Panc1 (cell line): ENCODE measurements around the gene RSRC2. TPM values are rescaled to one million over a fixed set of nuclear protein-coding genes. Genes with fewer than 3 reads are reported as not detected.

Source experiments
- ATAC-seq: fragments of 200-7000 bp; cut with Tn5 transposase; 2 replicates; pipeline ENCODE4 v1.9.1; 2020; ENCODE audit warnings: mild to moderate bottlenecking, moderate library complexity
- BruUV-seq: library from RNA; stranded (reverse); fragments of 400-500 nt; replicated peaks from 2 replicates; lab custom pipeline; 2021; lab: Mats Ljungman, UMichigan
- CTCF ChIA-PET: fragments of 300-600 bp; sonication (Branson Sonifier 250); formaldehyde crosslinking; loops from one replicate; lab custom pipeline; 2022; ENCODE audit warnings: antibody characterized with exemption; lab: Charles Lee
- POLR2A ChIA-PET: fragments of 300-600 bp; sonication (Branson Sonifier 250); formaldehyde crosslinking; loops from one replicate; lab custom pipeline; 2022; ENCODE audit warnings: antibody characterized with exemption; lab: Charles Lee
- DNase-seq: peaks from one replicate; pipeline ENCODE4 v3.0.0-alpha.2; 2010; ENCODE audit warnings: low read depth, low spot score
- H3K27ac ChIP-seq: 2 replicates; pipeline ENCODE4 v1.5.1; 2011; ENCODE audit warnings: mild to moderate bottlenecking, low read length, inconsistent platforms
- H3K27me3 ChIP-seq: fragments of 200-500 bp; sonication (Bioruptor generic); 2 replicates; pipeline ENCODE4 v1.6.0; 2014; ENCODE audit warnings: low read length, inconsistent platforms; ENCODE audit not compliant: control insufficient read depth, insufficient read depth
- H3K36me3 ChIP-seq: fragments of 200-500 bp; sonication (Bioruptor generic); 2 replicates; pipeline ENCODE4 v1.5.1; 2014; ENCODE audit warnings: inconsistent platforms, mild to moderate bottlenecking, low read length, moderate library complexity; ENCODE audit not compliant: control insufficient read depth, insufficient read depth
- H3K4me1 ChIP-seq: 2 replicates; pipeline ENCODE4 v1.5.1; 2011; ENCODE audit warnings: inconsistent platforms, mild to moderate bottlenecking, low read length, moderate library complexity; ENCODE audit not compliant: control insufficient read depth, insufficient read depth
- H3K4me3 ChIP-seq, 2 experiments: 2 replicates each; pipeline ENCODE4 v1.5.1; 2011 to 2012; ENCODE audit warnings: low read depth in 2 of 2, low read length in 2 of 2, mild to moderate bottlenecking in 2 of 2, inconsistent platforms in 1 of 2, moderate library complexity in 1 of 2
- H3K9me3 ChIP-seq: fragments of 200-500 bp; sonication (Bioruptor generic); 2 replicates; pipeline ENCODE4 v1.5.1; 2014; ENCODE audit warnings: low read depth, mild to moderate bottlenecking, inconsistent platforms, low read length, moderate library complexity; ENCODE audit not compliant: control insufficient read depth, insufficient read depth
- CTCF ChIP-seq: fragments of 450-650 bp; IDR thresholded peaks from 2 replicates; pipeline ENCODE4 v1.5.1; 2017; ENCODE audit warnings: mild to moderate bottlenecking
- POLR2AphosphoS5 ChIP-seq: IDR thresholded peaks from 2 replicates; pipeline ENCODE4 v1.6.1; 2012; ENCODE audit warnings: mild to moderate bottlenecking, low read depth, low read length, moderate library complexity
- REST ChIP-seq, 2 experiments: IDR thresholded peaks; 2 replicates each; pipeline ENCODE4 v1.6.1; 2011 to 2012; ENCODE audit warnings: low read depth in 2 of 2, control low read depth in 1 of 2, low read length in 1 of 2, mild to moderate bottlenecking in 1 of 2, moderate library complexity in 1 of 2; ENCODE audit not compliant: insufficient read depth in 1 of 2
- SIN3A ChIP-seq: IDR thresholded peaks from 2 replicates; pipeline ENCODE4 v1.6.1; 2012; ENCODE audit warnings: low read depth, mild to moderate bottlenecking, low read length, moderate library complexity, borderline replicate concordance; ENCODE audit not compliant: insufficient read depth
- TCF7L2 ChIP-seq: IDR thresholded peaks from 2 replicates; pipeline ENCODE4 v1.6.1; 2011; ENCODE audit warnings: mild to moderate bottlenecking, low read depth, low read length, inconsistent platforms
- in situ Hi-C: cut with HindIII; loops from 2 replicates; pipeline ENCODE4 v1.10.0; 2016; ENCODE audit warnings: low sequenced_read_pairs, low pct_unique_long_range_greater_than_20kb
- intact Hi-C: fragments of 100-400 bp; cut with micrococcal nuclease; formaldehyde crosslinking; loops from one replicate; pipeline ENCODE4 v1.10.0; 2022; ENCODE audit not compliant: unreplicated experiment
- total RNA-seq: library from RNA; stranded (reverse); gene quantifications from one replicate; pipeline ENCODE4 v1.2.1, GENCODE V29; 2021; ENCODE audit not compliant: unreplicated experiment

RSRC2 gene
- total RNA-seq, 1 experiment from 2014 or later = 57.8 TPM

GRCh38 chr12:122460641-122461040 is 66.1 kb downstream of the RSRC2 start:
- no peak overlapping the region for H3K4me3 ChIP-seq
- intact Hi-C loops (no loop called here), in situ Hi-C loops (no loop called here)
- ATAC-seq (no peak), DNase-seq (no peak)
- no peaks in the 10 kb centered on the region for H3K9me3 ChIP-seq
- peaks cover 3% of the 10 kb centered on the region; the same call in 1 of the 2 replicates for H3K4me1 ChIP-seq
- no peak for TF ChIP-seq REST (IDR thresholded peaks at IDR 0.05; ENCODE audit: insufficient read depth in 1 of 2, low read depth in 2 of 2, low read length in 1 of 2)
- TF ChIP-seq SIN3A = no peak
- TF ChIP-seq CTCF = no peak
- no peak for TF ChIP-seq POLR2AphosphoS5
- TF ChIP-seq TCF7L2 = no peak
- no TSS peak for BruUV-seq
- ChIA-PET POLR2A (no interaction called here), CTCF (interaction anchor here (0.5 kb wide), 1 partner anchor 20 kb away, joined by 3 read pairs; no protein-coding TSS in a partner anchor)
- no peaks in the 10 kb centered on the region for H3K27me3 ChIP-seq
- H3K27ac ChIP-seq = no peak overlapping the region; the same call in 1 of the 2 replicates
- no peaks in the 10 kb centered on the region for H3K36me3 ChIP-seq

GRCh38 chr12:122460061-122460460 is 66.7 kb downstream of the RSRC2 start:
- TF ChIP-seq CTCF (no peak), SIN3A (no peak), POLR2AphosphoS5 (no peak), TCF7L2 (no peak), REST (IDR thresholded peaks at IDR 0.05; ENCODE audit: insufficient read depth in 1 of 2, low read depth in 2 of 2, low read length in 1 of 2) (no peak)
- no peak overlapping the region for H3K4me3 ChIP-seq
- in situ Hi-C loops (no loop called here), intact Hi-C loops (no loop called here)
- no peak for DNase-seq
- no peaks in the 10 kb centered on the region for H3K9me3 ChIP-seq
- no peaks in the 10 kb centered on the region for H3K36me3 ChIP-seq
- no peaks in the 10 kb centered on the region for H3K27me3 ChIP-seq
- ATAC-seq = no peak
- H3K27ac ChIP-seq = no peak overlapping the region; the same call in 1 of the 2 replicates
- no TSS peak for BruUV-seq
- POLR2A ChIA-PET = no interaction called here
- H3K4me1 ChIP-seq = peaks cover 3% of the 10 kb centered on the region; the same call in 1 of the 2 replicates
- CTCF ChIA-PET = no interaction called here
